ENCODE results near the gene WDR1.

WDR1 gene

GRCh38 chr4:10050721-10051120 lies 65.9 kb downstream of the WDR1 start:
- no peak overlapping the region for H3K9ac ChIP-seq (ENCODE audit: insufficient read length)
- H3K4me3 ChIP-seq = no peak overlapping the region
- DNase-seq (ENCODE audit: low read depth, low spot score) = no peak
- H3K36me3 ChIP-seq (ENCODE audit: insufficient read depth, low read length) = no peaks in the 10 kb centered on the region
- no peaks in the 10 kb centered on the region for H3K9me3 ChIP-seq (ENCODE audit: low read depth, low read length)
- no peak overlapping the region for H3K27ac ChIP-seq
- no peak for TF ChIP-seq POLR2AphosphoS5 (IDR thresholded peaks at IDR 0.05; ENCODE audit: borderline replicate concordance, low read depth, low read length)
- no peak for TF ChIP-seq EZH2 (IDR thresholded peaks at IDR 0.05)
- no peak for TF ChIP-seq FOXP2 (optimal IDR thresholded peaks at IDR 0.05; ENCODE audit: control extremely low read depth, extremely low read length, insufficient read depth)

GRCh38 chr4:10050261-10050661 lies 66.3 kb downstream of the WDR1 start:
- no peak for TF ChIP-seq POLR2AphosphoS5 (IDR thresholded peaks at IDR 0.05; ENCODE audit: borderline replicate concordance, low read depth, low read length)
- no peak for TF ChIP-seq EZH2 (IDR thresholded peaks at IDR 0.05)
- TF ChIP-seq FOXP2 (optimal IDR thresholded peaks at IDR 0.05; ENCODE audit: control extremely low read depth, extremely low read length, insufficient read depth) = no peak
- no peak for DNase-seq (ENCODE audit: low read depth, low spot score)
- H3K27ac ChIP-seq = no peak overlapping the region
- no peak overlapping the region for H3K4me3 ChIP-seq
- H3K9me3 ChIP-seq (ENCODE audit: low read depth, low read length) = no peaks in the 10 kb centered on the region
- no peaks in the 10 kb centered on the region for H3K36me3 ChIP-seq (ENCODE audit: insufficient read depth, low read length)
- no peak overlapping the region for H3K9ac ChIP-seq (ENCODE audit: insufficient read length)

- no peak for DNase-seq (ENCODE audit: low read depth, low spot score)
- Histone ChIP-seq H3K36me3 (ENCODE audit: insufficient read depth, low read length) (no peaks in the 10 kb centered on the region), H3K9me3 (ENCODE audit: low read depth, low read length) (no peaks in the 10 kb centered on the region), H3K27ac (no peak overlapping the region), H3K4me3 (no peak overlapping the region), H3K9ac (ENCODE audit: insufficient read length) (no peak overlapping the region)
- TF ChIP-seq EZH2 (IDR thresholded peaks at IDR 0.05) (no peak), POLR2AphosphoS5 (IDR thresholded peaks at IDR 0.05; ENCODE audit: borderline replicate concordance, low read depth, low read length) (no peak), FOXP2 (optimal IDR thresholded peaks at IDR 0.05; ENCODE audit: control extremely low read depth, extremely low read length, insufficient read depth) (no peak)
Measured at GRCh38 chr4:10048941-10049697, 67.5 kb downstream of the WDR1 start.

- DNase-seq (ENCODE audit: low read depth, low spot score) = no peak
- H3K36me3 ChIP-seq (ENCODE audit: insufficient read depth, low read length) = no peaks in the 10 kb centered on the region
- no peak overlapping the region for H3K27ac ChIP-seq
- H3K9me3 ChIP-seq (ENCODE audit: low read depth, low read length) = no peaks in the 10 kb centered on the region
- TF ChIP-seq FOXP2 (optimal IDR thresholded peaks at IDR 0.05; ENCODE audit: control extremely low read depth, extremely low read length, insufficient read depth) (no peak), EZH2 (IDR thresholded peaks at IDR 0.05) (no peak), POLR2AphosphoS5 (IDR thresholded peaks at IDR 0.05; ENCODE audit: borderline replicate concordance, low read depth, low read length) (no peak)
- no peak overlapping the region for H3K4me3 ChIP-seq
- H3K9ac ChIP-seq (ENCODE audit: insufficient read length) = no peak overlapping the region
Measured at GRCh38 chr4:10047967-10048366, 68.6 kb downstream of the WDR1 start.

GRCh38 chr4:10046471-10046870 lies 70.1 kb downstream of the WDR1 start:
- no peak for DNase-seq (ENCODE audit: low read depth, low spot score)
- Histone ChIP-seq H3K27ac (no peak overlapping the region), H3K9me3 (ENCODE audit: low read depth, low read length) (no peaks in the 10 kb centered on the region), H3K9ac (ENCODE audit: insufficient read length) (no peak overlapping the region), H3K36me3 (ENCODE audit: insufficient read depth, low read length) (no peaks in the 10 kb centered on the region), H3K4me3 (no peak overlapping the region)
- TF ChIP-seq EZH2 (IDR thresholded peaks at IDR 0.05) = no peak
- no peak for TF ChIP-seq FOXP2 (optimal IDR thresholded peaks at IDR 0.05; ENCODE audit: control extremely low read depth, extremely low read length, insufficient read depth)
- no peak for TF ChIP-seq POLR2AphosphoS5 (IDR thresholded peaks at IDR 0.05; ENCODE audit: borderline replicate concordance, low read depth, low read length)

- no peak for TF ChIP-seq FOXP2 (optimal IDR thresholded peaks at IDR 0.05; ENCODE audit: control extremely low read depth, extremely low read length, insufficient read depth)
- no peak for TF ChIP-seq EZH2 (IDR thresholded peaks at IDR 0.05)
- TF ChIP-seq POLR2AphosphoS5 (IDR thresholded peaks at IDR 0.05; ENCODE audit: borderline replicate concordance, low read depth, low read length) = no peak
- Histone ChIP-seq H3K36me3 (ENCODE audit: insufficient read depth, low read length) (no peaks in the 10 kb centered on the region), H3K4me3 (no peak overlapping the region), H3K9me3 (ENCODE audit: low read depth, low read length) (no peaks in the 10 kb centered on the region), H3K9ac (ENCODE audit: insufficient read length) (no peak overlapping the region), H3K27ac (no peak overlapping the region)
- DNase-seq (ENCODE audit: low read depth, low spot score) = no peak
Measured at GRCh38 chr4:10045481-10045880, 71.1 kb downstream of the WDR1 start.

- H3K27ac ChIP-seq = no peak overlapping the region
- no peak for DNase-seq (ENCODE audit: low read depth, low spot score)
- TF ChIP-seq POLR2AphosphoS5 (IDR thresholded peaks at IDR 0.05; ENCODE audit: borderline replicate concordance, low read depth, low read length) (no peak), FOXP2 (optimal IDR thresholded peaks at IDR 0.05; ENCODE audit: control extremely low read depth, extremely low read length, insufficient read depth) (no peak), EZH2 (IDR thresholded peaks at IDR 0.05) (no peak)
- no peak overlapping the region for H3K4me3 ChIP-seq
- no peaks in the 10 kb centered on the region for H3K9me3 ChIP-seq (ENCODE audit: low read depth, low read length)
- H3K36me3 ChIP-seq (ENCODE audit: insufficient read depth, low read length) = no peaks in the 10 kb centered on the region
- no peak overlapping the region for H3K9ac ChIP-seq (ENCODE audit: insufficient read length)
Measured at GRCh38 chr4:10041036-10041435, 75.6 kb downstream of the WDR1 start.

GRCh38 chr4:10040049-10040892 lies 76.3 kb downstream of the WDR1 start:
- Histone ChIP-seq H3K4me3 (no peak overlapping the region), H3K27ac (no peak overlapping the region), H3K9me3 (ENCODE audit: low read depth, low read length) (no peaks in the 10 kb centered on the region), H3K9ac (ENCODE audit: insufficient read length) (no peak overlapping the region), H3K36me3 (ENCODE audit: insufficient read depth, low read length) (no peaks in the 10 kb centered on the region)
- TF ChIP-seq EZH2 (IDR thresholded peaks at IDR 0.05) (no peak), POLR2AphosphoS5 (IDR thresholded peaks at IDR 0.05; ENCODE audit: borderline replicate concordance, low read depth, low read length) (no peak), FOXP2 (optimal IDR thresholded peaks at IDR 0.05; ENCODE audit: control extremely low read depth, extremely low read length, insufficient read depth) (no peak)
- no peak for DNase-seq (ENCODE audit: low read depth, low spot score)
